ENCODE measurements around the gene GALNT7.

DNA sequence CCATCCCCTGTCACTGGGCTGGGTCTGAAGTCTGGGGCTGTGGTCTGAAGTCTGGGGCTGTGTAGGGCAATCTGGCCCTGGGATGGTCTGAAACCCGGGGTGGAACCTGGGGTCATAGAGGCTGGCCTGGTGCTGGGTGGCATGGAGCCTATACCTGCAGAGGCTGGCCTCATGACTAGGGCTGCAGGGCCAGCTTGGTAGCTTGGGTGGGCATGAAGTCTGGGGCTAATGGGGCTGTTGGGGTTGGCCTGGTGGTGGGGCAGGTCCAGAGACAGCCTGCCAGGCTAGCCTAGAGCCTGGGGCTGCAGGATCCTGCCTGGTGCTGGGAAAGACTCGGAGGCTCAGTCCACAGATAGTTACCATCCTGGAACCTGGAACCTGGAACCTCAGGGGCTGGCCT is 37.0 kb downstream of the GALNT7 start:
- TF ChIP-seq, protein P1, sequence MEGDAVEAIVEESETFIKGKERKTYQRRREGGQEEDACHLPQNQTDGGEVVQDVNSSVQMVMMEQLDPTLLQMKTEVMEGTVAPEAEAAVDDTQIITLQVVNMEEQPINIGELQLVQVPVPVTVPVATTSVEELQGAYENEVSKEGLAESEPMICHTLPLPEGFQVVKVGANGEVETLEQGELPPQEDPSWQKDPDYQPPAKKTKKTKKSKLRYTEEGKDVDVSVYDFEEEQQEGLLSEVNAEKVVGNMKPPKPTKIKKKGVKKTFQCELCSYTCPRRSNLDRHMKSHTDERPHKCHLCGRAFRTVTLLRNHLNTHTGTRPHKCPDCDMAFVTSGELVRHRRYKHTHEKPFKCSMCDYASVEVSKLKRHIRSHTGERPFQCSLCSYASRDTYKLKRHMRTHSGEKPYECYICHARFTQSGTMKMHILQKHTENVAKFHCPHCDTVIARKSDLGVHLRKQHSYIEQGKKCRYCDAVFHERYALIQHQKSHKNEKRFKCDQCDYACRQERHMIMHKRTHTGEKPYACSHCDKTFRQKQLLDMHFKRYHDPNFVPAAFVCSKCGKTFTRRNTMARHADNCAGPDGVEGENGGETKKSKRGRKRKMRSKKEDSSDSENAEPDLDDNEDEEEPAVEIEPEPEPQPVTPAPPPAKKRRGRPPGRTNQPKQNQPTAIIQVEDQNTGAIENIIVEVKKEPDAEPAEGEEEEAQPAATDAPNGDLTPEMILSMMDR (IDR thresholded peaks at IDR 0.05; ENCODE audit: poor library complexity, severe bottlenecking): no peak
- TF ChIP-seq, protein P2, sequence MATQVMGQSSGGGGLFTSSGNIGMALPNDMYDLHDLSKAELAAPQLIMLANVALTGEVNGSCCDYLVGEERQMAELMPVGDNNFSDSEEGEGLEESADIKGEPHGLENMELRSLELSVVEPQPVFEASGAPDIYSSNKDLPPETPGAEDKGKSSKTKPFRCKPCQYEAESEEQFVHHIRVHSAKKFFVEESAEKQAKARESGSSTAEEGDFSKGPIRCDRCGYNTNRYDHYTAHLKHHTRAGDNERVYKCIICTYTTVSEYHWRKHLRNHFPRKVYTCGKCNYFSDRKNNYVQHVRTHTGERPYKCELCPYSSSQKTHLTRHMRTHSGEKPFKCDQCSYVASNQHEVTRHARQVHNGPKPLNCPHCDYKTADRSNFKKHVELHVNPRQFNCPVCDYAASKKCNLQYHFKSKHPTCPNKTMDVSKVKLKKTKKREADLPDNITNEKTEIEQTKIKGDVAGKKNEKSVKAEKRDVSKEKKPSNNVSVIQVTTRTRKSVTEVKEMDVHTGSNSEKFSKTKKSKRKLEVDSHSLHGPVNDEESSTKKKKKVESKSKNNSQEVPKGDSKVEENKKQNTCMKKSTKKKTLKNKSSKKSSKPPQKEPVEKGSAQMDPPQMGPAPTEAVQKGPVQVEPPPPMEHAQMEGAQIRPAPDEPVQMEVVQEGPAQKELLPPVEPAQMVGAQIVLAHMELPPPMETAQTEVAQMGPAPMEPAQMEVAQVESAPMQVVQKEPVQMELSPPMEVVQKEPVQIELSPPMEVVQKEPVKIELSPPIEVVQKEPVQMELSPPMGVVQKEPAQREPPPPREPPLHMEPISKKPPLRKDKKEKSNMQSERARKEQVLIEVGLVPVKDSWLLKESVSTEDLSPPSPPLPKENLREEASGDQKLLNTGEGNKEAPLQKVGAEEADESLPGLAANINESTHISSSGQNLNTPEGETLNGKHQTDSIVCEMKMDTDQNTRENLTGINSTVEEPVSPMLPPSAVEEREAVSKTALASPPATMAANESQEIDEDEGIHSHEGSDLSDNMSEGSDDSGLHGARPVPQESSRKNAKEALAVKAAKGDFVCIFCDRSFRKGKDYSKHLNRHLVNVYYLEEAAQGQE (IDR thresholded peaks at IDR 0.05; ENCODE audit: borderline replicate concordance): no peak
- TF ChIP-seq EZH2 (IDR thresholded peaks at IDR 0.05; ENCODE audit: borderline replicate concordance, insufficient read depth, low read length, poor library complexity, severe bottlenecking) (no peak), MXI1 (conservative IDR thresholded peaks at IDR 0.05; ENCODE audit: poor library complexity, severe bottlenecking) (no peak), POLR2AphosphoS5 (IDR thresholded peaks at IDR 0.05) (no peak), SMC3 (conservative IDR thresholded peaks at IDR 0.05; ENCODE audit: poor library complexity) (no peak)

Measured in neural cell (in vitro differentiated cells).